ENCODE results near the gene PRMT1. TPM values are rescaled to one million over a fixed set of nuclear protein-coding genes. Genes with fewer than 3 reads are reported as not detected.

PRMT1 gene
- total RNA-seq, 1 experiment from 2014 or later, result 527 TPM

- ChIA-PET POLR2A (interaction anchor here (1.6 to 2.1 kb wide), 2 partner anchors 25 to 40 kb away, joined by 4 to 5 read pairs; no protein-coding TSS in a partner anchor), CTCF (interaction anchor here (1.4 kb wide), 1 partner anchor 54 kb away, joined by 3 read pairs; the partner anchor contains the start of gene CPT1C)
- no peaks in the 10 kb centered on the region for H3K36me3 Mint-ChIP-seq
- peaks cover 36% of the 10 kb centered on the region for H3K27me3 Mint-ChIP-seq (ENCODE audit: low read depth)
- no peak overlapping the region for H3K4me3 Mint-ChIP-seq
- H3K4me1 Mint-ChIP-seq, result peaks cover 40% of the 10 kb centered on the region
- ATAC-seq (no peak), DNase-seq (ENCODE audit: low spot score) (no peak)
- TF ChIP-seq MYBL2 (CRISPR knock-in tag; IDR thresholded peaks at IDR 0.05), result no peak
- TF ChIP-seq, protein P1, sequence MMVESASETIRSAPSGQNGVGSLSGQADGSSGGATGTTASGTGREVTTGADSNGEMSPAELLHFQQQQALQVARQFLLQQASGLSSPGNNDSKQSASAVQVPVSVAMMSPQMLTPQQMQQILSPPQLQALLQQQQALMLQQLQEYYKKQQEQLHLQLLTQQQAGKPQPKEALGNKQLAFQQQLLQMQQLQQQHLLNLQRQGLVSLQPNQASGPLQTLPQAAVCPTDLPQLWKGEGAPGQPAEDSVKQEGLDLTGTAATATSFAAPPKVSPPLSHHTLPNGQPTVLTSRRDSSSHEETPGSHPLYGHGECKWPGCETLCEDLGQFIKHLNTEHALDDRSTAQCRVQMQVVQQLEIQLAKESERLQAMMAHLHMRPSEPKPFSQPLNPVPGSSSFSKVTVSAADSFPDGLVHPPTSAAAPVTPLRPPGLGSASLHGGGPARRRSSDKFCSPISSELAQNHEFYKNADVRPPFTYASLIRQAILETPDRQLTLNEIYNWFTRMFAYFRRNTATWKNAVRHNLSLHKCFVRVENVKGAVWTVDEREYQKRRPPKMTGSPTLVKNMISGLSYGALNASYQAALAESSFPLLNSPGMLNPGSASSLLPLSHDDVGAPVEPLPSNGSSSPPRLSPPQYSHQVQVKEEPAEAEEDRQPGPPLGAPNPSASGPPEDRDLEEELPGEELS (CRISPR knock-in tag; IDR thresholded peaks at IDR 0.05), result no peak
- TF ChIP-seq, protein P2, sequence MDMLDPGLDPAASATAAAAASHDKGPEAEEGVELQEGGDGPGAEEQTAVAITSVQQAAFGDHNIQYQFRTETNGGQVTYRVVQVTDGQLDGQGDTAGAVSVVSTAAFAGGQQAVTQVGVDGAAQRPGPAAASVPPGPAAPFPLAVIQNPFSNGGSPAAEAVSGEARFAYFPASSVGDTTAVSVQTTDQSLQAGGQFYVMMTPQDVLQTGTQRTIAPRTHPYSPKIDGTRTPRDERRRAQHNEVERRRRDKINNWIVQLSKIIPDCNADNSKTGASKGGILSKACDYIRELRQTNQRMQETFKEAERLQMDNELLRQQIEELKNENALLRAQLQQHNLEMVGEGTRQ (CRISPR knock-in tag; IDR thresholded peaks at IDR 0.05), result no peak
- no peak for TF ChIP-seq ERG (CRISPR knock-in tag; IDR thresholded peaks at IDR 0.05)
- no peak for TF ChIP-seq CTCF (IDR thresholded peaks at IDR 0.05)
- no peak for TF ChIP-seq E2F5 (CRISPR knock-in tag; IDR thresholded peaks at IDR 0.05)
- no peak for TF ChIP-seq TEAD1 (CRISPR knock-in tag; IDR thresholded peaks at IDR 0.05)
- TF ChIP-seq, protein P3, sequence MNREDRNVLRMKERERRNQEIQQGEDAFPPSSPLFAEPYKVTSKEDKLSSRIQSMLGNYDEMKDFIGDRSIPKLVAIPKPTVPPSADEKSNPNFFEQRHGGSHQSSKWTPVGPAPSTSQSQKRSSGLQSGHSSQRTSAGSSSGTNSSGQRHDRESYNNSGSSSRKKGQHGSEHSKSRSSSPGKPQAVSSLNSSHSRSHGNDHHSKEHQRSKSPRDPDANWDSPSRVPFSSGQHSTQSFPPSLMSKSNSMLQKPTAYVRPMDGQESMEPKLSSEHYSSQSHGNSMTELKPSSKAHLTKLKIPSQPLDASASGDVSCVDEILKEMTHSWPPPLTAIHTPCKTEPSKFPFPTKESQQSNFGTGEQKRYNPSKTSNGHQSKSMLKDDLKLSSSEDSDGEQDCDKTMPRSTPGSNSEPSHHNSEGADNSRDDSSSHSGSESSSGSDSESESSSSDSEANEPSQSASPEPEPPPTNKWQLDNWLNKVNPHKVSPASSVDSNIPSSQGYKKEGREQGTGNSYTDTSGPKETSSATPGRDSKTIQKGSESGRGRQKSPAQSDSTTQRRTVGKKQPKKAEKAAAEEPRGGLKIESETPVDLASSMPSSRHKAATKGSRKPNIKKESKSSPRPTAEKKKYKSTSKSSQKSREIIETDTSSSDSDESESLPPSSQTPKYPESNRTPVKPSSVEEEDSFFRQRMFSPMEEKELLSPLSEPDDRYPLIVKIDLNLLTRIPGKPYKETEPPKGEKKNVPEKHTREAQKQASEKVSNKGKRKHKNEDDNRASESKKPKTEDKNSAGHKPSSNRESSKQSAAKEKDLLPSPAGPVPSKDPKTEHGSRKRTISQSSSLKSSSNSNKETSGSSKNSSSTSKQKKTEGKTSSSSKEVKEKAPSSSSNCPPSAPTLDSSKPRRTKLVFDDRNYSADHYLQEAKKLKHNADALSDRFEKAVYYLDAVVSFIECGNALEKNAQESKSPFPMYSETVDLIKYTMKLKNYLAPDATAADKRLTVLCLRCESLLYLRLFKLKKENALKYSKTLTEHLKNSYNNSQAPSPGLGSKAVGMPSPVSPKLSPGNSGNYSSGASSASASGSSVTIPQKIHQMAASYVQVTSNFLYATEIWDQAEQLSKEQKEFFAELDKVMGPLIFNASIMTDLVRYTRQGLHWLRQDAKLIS (CRISPR knock-in tag; IDR thresholded peaks at IDR 0.05; ENCODE audit: borderline replicate concordance), result no peak
- TF ChIP-seq, protein P4, sequence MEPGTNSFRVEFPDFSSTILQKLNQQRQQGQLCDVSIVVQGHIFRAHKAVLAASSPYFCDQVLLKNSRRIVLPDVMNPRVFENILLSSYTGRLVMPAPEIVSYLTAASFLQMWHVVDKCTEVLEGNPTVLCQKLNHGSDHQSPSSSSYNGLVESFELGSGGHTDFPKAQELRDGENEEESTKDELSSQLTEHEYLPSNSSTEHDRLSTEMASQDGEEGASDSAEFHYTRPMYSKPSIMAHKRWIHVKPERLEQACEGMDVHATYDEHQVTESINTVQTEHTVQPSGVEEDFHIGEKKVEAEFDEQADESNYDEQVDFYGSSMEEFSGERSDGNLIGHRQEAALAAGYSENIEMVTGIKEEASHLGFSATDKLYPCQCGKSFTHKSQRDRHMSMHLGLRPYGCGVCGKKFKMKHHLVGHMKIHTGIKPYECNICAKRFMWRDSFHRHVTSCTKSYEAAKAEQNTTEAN (CRISPR knock-in tag; IDR thresholded peaks at IDR 0.05), result no peak
- no peak for TF ChIP-seq ATF6 (CRISPR knock-in tag; IDR thresholded peaks at IDR 0.05)
- no peak for TF ChIP-seq ZSCAN18 (CRISPR knock-in tag; IDR thresholded peaks at IDR 0.05)
- no peak for TF ChIP-seq ZNF121 (CRISPR knock-in tag; IDR thresholded peaks at IDR 0.05)
- TF ChIP-seq KAT7 (CRISPR knock-in tag; IDR thresholded peaks at IDR 0.05; ENCODE audit: borderline replicate concordance), result no peak
- no peak for TF ChIP-seq IRF2 (CRISPR knock-in tag; IDR thresholded peaks at IDR 0.05; ENCODE audit: borderline replicate concordance, low read depth)
- TF ChIP-seq GTF2I (CRISPR knock-in tag; conservative IDR thresholded peaks at IDR 0.05), result no peak
- no peak for TF ChIP-seq ZNF138 (CRISPR knock-in tag; conservative IDR thresholded peaks at IDR 0.05)
- no peak for TF ChIP-seq EMX1 (CRISPR knock-in tag; IDR thresholded peaks at IDR 0.05)
- no peaks in the 10 kb centered on the region for H3K9me3 Mint-ChIP-seq
- no peak overlapping the region for H3K27ac Mint-ChIP-seq
These were observed 40.7 kb upstream of the PRMT1 start for GRCh38 chr19:49636233-49636932.

Measured in WTC11 (cell line).